Cardiac fibroblast (primary cell): ENCODE results near the gene KCNA10.

Source experiments
- DNase-seq, 2 donors: peaks; one replicate each; pipeline versions ENCODE4 v3.0.0 to v3.0.0-alpha.2; 2010; ENCODE audit warnings: low read depth in 2 of 2
- H3K4me3 ChIP-seq, 2 donors: replicated peaks in 1 of 2; 1 replicate in 1 of 2; 2 replicates in 1 of 2; pipeline ENCODE4 v1.5.1; 2011; ENCODE audit warnings: low read depth in 2 of 2, low read length in 2 of 2, mild to moderate bottlenecking in 2 of 2, moderate library complexity in 1 of 2
- TF ChIP-seq, protein P1 (sequence below): IDR thresholded peaks from one replicate; pipeline ENCODE4 v1.5.1; 2011; ENCODE audit warnings: low read depth, mild to moderate bottlenecking, low read length, inconsistent platforms

Gene KCNA10

DNA sequence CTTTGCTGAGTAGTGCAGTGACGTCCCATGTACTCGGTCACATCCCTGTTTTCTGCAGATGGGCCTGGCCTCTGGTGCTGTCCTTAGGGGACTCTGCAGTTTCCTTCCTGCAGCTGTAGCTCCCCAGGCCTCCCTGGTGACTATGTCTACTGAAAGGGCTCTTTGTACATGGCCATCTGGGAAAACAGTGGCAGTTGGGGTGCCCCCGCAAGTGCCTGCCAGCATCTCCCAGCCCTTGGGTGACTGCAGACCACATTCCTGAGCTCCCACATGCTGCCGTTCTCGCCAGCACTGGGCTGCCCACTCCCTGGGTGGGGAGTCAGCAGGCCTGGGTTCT is 37.5 kb upstream of the KCNA10 start:
- no peak for DNase-seq
- TF ChIP-seq, protein P1, sequence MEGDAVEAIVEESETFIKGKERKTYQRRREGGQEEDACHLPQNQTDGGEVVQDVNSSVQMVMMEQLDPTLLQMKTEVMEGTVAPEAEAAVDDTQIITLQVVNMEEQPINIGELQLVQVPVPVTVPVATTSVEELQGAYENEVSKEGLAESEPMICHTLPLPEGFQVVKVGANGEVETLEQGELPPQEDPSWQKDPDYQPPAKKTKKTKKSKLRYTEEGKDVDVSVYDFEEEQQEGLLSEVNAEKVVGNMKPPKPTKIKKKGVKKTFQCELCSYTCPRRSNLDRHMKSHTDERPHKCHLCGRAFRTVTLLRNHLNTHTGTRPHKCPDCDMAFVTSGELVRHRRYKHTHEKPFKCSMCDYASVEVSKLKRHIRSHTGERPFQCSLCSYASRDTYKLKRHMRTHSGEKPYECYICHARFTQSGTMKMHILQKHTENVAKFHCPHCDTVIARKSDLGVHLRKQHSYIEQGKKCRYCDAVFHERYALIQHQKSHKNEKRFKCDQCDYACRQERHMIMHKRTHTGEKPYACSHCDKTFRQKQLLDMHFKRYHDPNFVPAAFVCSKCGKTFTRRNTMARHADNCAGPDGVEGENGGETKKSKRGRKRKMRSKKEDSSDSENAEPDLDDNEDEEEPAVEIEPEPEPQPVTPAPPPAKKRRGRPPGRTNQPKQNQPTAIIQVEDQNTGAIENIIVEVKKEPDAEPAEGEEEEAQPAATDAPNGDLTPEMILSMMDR, result no peak
- H3K4me3 ChIP-seq, result no peak overlapping the region

DNA sequence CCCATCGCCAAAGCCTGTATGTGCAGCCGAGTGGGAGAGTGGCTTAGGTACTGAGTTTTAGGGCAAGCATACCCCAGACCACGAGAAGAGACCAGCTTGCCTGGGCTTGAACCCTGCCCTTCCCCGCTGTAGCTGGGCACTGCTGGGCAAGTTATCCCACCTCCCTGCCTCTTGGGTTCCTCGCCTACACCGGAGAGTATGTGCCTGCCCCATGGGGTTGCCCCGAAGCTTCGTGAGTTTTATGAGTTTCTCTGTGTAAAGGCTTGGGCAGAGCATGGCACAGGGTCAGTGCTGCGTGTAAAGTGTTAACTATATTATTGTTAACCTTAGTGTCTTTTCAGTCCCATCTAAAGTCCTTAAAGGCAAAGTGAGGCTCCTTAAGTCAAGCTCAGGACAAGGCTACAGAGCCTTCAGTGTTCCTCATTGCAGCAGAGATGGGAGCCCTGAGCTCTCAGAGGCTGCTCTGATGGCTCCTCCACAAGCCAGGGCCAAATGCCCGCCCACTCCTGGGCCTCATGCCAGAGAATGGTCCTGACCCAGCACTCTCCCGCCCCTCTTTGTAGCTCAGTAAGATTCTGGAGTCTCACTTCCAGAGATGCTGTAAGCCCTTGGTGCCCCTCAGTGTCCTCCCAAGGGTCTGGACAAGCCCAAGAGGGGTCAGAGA is 37.0 kb upstream of the KCNA10 start:
- DNase-seq, result peak in 1 of 2 donors; percentile 29
- TF ChIP-seq, protein P1, result no peak
- no peak overlapping the region for H3K4me3 ChIP-seq

DNA sequence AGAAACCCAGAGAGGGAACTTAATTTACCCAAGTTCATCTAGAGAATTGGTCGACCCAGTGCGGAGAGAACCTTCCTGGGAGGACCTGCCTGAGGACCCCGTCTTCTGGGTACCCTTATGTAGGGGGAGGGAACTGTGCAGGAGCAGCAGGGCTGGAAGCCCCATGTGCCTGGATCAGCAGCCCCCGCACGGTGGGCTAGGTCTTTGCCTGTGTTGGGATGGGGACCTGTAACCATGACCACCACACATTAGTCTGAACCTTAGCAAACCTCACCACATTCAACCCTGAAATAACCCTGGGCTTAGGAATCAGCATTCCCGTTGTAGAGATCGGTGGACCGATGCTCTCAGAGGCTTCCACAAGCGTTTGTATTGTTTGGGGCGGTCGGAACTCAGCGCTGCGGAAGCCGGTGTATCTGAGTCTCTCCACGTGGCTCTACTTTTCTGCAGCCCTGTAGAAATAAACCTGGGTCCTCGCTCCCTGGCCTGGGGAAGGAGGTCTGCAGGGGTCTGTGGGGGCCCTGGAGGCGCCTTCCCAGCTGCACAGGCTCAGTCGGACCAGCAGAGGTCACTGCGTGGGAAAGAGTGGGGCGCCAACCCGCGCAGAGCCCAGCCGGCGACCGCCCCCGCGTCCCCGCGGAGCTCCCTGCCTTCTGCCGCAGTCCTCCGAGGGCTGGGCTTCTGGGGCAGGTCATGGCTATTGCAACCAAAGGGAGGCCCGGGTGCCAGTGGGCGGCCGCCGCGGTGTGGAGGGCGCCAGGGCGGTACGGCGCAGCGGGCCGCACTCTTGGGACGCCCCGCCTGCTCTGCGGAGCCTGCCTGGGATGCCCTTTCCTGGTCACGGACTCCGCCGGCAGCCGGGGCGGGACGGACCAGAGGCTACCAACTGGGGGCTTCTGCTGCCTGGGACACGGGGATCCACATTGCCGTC is 36.2 kb upstream of the KCNA10 start:
- no peak overlapping the region for H3K4me3 ChIP-seq

DNA sequence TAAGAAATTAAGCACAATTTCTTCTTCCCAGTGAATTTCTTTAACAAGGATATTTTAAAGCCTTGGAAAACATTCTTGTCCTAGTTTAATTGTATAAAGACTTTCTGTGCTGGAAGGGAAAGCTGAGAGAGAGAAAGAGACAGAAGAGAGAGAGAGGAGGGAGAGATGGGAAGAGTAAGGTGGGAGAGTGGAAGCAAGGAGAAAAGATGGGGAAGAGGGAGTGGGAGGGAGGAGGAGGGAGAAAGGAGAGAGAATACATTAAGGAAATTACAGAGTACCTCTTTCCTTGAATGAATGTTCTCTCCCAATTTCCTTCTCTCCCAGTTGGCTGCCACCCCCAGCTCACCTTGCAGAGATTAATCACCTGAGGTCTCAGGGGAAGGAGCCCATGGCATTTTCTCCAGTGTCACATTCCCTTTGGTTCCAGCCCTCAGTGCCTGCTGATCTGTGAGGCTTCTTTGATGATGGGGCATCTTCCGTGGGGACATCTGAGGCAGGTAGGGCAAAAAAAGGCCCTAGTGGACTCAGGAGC is 32.4 kb upstream of the KCNA10 start:
- no peak for DNase-seq
- TF ChIP-seq, protein P1, result no peak
- no peak overlapping the region for H3K4me3 ChIP-seq

More for the DNA sequence above, 36.2 kb upstream of the KCNA10 start:
- DNase-seq, result peak; percentile 5 to 35
- TF ChIP-seq, protein P1, result peak; percentile 49

DNA sequence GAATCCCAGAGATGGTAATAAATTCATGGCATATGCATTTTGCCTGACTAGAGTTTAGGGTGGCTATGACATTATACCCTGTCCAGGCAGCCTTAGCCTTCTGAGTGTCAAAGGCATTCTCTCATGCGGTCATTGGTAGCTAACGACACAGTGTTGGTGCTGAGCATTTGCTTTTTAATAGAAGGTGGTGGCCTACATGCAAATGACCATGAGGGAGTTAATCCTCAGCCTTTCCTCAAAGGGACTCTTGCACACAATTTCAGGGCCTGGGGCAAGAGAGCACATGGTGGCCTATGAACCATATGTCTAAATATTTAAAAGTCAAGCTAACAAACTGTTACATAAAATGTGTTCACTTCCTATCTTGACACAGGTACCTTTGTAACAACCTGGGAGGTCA is 30.9 kb upstream of the KCNA10 start:
- DNase-seq, result no peak
- no peak overlapping the region for H3K4me3 ChIP-seq
- TF ChIP-seq, protein P1, result no peak

DNA sequence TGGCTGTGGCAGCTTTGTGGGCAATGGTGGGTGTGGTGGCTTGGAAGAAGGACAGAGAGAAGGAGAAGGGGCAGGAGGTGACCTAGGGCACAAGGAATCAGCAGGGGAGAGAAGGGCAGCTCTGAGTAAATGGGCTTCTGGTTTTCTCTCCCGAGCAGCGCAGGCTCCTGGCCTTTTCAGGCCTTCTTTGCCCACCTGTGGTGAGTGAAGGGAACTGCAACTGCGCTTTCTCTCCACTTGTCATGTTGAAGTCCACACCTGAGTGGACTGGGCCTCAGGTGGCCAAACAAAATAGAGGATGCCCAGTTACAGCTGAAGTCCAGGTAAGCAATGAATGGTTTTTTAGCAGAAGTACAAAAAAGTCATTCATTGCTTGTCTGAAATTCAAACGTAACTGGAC is 29.4 kb upstream of the KCNA10 start:
- H3K4me3 ChIP-seq, result no peak overlapping the region
- TF ChIP-seq, protein P1, result peak; percentile 52
- DNase-seq, result peak; percentile 5 to 6
